H1 (cell line): ENCODE measurements around the gene SPAG16. TPM values are rescaled to one million over a fixed set of nuclear protein-coding genes. Genes with fewer than 3 reads are reported as not detected.

ENCODE experiments used
- CTCF ChIA-PET: fragments of 300-600 bp; sonication (Branson Sonifier 250); formaldehyde crosslinking; loops from one replicate; lab custom pipeline; 2021; ENCODE audit not compliant: partially characterized antibody; lab: Charles Lee
- POLR2A ChIA-PET: fragments of 300-600 bp; sonication (Branson Sonifier 250); formaldehyde crosslinking; loops from one replicate; lab custom pipeline; 2021; ENCODE audit warnings: inconsistent platforms; ENCODE audit not compliant: partially characterized antibody; lab: Charles Lee
- DNase-seq, 2 experiments: peaks; one replicate each; pipeline versions ENCODE4 v3.0.0 to v3.0.0-alpha.2; 2010 to 2022; ENCODE audit warnings: low spot score in 2 of 2, low read depth in 1 of 2, mixed read lengths in 1 of 2
- FAIRE-seq: peaks from 2 replicates; lab custom pipeline; 2011; peaks lifted over from hg19 to GRCh38; lab: Jason Lieb, UNC
- H2AFZ ChIP-seq: 2 replicates; pipeline ENCODE4 v1.8.1; 2012; ENCODE audit warnings: low read length, inconsistent platforms
- H2AK5ac ChIP-seq: 2 replicates; pipeline ENCODE4 v1.6.1; 2013; ENCODE audit warnings: low read depth, low read length
- H2BK120ac ChIP-seq: replicated peaks from 2 replicates; pipeline ENCODE3; 2013; ENCODE audit warnings: low read depth, low read length, inconsistent platforms
- H2BK12ac ChIP-seq: 2 replicates; pipeline ENCODE4 v1.6.1; 2013; ENCODE audit warnings: low read depth, low read length
- H2BK15ac ChIP-seq: 2 replicates; pipeline ENCODE4 v1.6.1; 2013; ENCODE audit warnings: low read length
- H2BK20ac ChIP-seq: 2 replicates; pipeline ENCODE4 v1.6.1; 2013; ENCODE audit warnings: low read length
- H2BK5ac ChIP-seq: 2 replicates; pipeline ENCODE4 v1.6.1; 2013; ENCODE audit warnings: low read depth, low read length
- H3K14ac ChIP-seq: 2 replicates; pipeline ENCODE4 v1.6.1; 2013; ENCODE audit warnings: inconsistent platforms; ENCODE audit not compliant: insufficient read length
- H3K18ac ChIP-seq: 2 replicates; pipeline ENCODE4 v1.6.1; 2013; ENCODE audit warnings: low read length; ENCODE audit errors: extremely low read depth
- H3K23ac ChIP-seq: 2 replicates; pipeline ENCODE4 v1.6.1; 2013; ENCODE audit warnings: inconsistent platforms; ENCODE audit not compliant: insufficient read length
- H3K23me2 ChIP-seq: 2 replicates; pipeline ENCODE4 v1.6.1; 2013; ENCODE audit warnings: low read depth, low read length
- H3K27ac ChIP-seq: 2 replicates; pipeline ENCODE4 v1.6.1; 2011; ENCODE audit warnings: low read depth, low read length, inconsistent platforms
- H3K27me3 ChIP-seq, 4 experiments: replicated peaks in 1 of 4; 1 replicate in 1 of 4; 2 replicates in 3 of 4; pipeline versions ENCODE4 v1.6.1 to v1.8.1; 2011 to 2013; ENCODE audit warnings: low read length in 3 of 4, mild to moderate bottlenecking in 3 of 4, inconsistent platforms in 2 of 4, mixed read lengths in 2 of 4, moderate library complexity in 1 of 4; ENCODE audit not compliant: control insufficient read depth in 3 of 4, insufficient read depth in 3 of 4; ENCODE audit errors: extremely low read depth in 1 of 4
- H3K36me3 ChIP-seq, 4 experiments: 2 replicates each; pipeline versions ENCODE4 v1.6.1 to v1.8.1; 2011 to 2013; ENCODE audit warnings: mild to moderate bottlenecking in 4 of 4, low read length in 3 of 4, moderate library complexity in 2 of 4, control low read depth in 1 of 4, inconsistent platforms in 1 of 4; ENCODE audit not compliant: insufficient read depth in 4 of 4, control insufficient read depth in 2 of 4
- H3K4ac ChIP-seq: replicated peaks from 2 replicates; pipeline ENCODE3; 2013; ENCODE audit warnings: low read length, low read depth, mixed read lengths, inconsistent platforms; ENCODE audit not compliant: insufficient read length
- H3K4me1 ChIP-seq, 4 experiments: replicated peaks in 1 of 4; 1 replicate in 1 of 4; 2 replicates in 3 of 4; pipeline versions ENCODE4 v1.6.1 to v1.8.1; 2011 to 2013; ENCODE audit warnings: low read length in 3 of 4, inconsistent platforms in 2 of 4, mixed read lengths in 1 of 4; ENCODE audit not compliant: insufficient read depth in 4 of 4, control insufficient read depth in 3 of 4
- H3K4me2 ChIP-seq, 2 experiments: 2 replicates each; pipeline versions ENCODE4 v1.6.1 to v1.8.1; 2011 to 2013; ENCODE audit warnings: low read depth in 2 of 2, low read length in 2 of 2, control low read depth in 1 of 2, inconsistent platforms in 1 of 2, mild to moderate bottlenecking in 1 of 2; ENCODE audit not compliant: insufficient read depth in 1 of 2
- H3K4me3 ChIP-seq, 4 experiments: fragments of 200-600, 300-600 bp in 1 of 4; sonication (generic), shearing (Covaris generic), sonication (Bioruptor Twin) in 1 of 4; 2 replicates each; pipeline versions ENCODE4 v1.5.1 to v1.8.1; 2011 to 2016; ENCODE audit warnings: low read length in 4 of 4, low read depth in 3 of 4, control low read depth in 2 of 4, inconsistent platforms in 2 of 4, mild to moderate bottlenecking in 2 of 4, mixed read lengths in 1 of 4, moderate library complexity in 1 of 4; ENCODE audit not compliant: insufficient read depth in 2 of 4; ENCODE audit errors: extremely low read depth in 1 of 4
- H3K56ac ChIP-seq: replicated peaks from 2 replicates; pipeline ENCODE3; 2013; ENCODE audit warnings: low read depth, mild to moderate bottlenecking, mixed read lengths, low read length, inconsistent platforms; ENCODE audit not compliant: insufficient read length
- H3K79me1 ChIP-seq: 2 replicates; pipeline ENCODE4 v1.6.1; 2013; ENCODE audit warnings: low read depth, low read length, control low read depth
- H3K79me2 ChIP-seq, 2 experiments: 2 replicates each; pipeline versions ENCODE4 v1.6.1 to v1.8.1; 2012 to 2013; ENCODE audit warnings: low read length in 2 of 2, mild to moderate bottlenecking in 2 of 2, inconsistent platforms in 1 of 2; ENCODE audit not compliant: insufficient read depth in 2 of 2, control insufficient read depth in 1 of 2
- H3K9ac ChIP-seq, 4 experiments: replicated peaks in 1 of 4; 1 replicate in 1 of 4; 2 replicates in 3 of 4; pipeline versions ENCODE4 v1.6.1 to v1.8.1; 2011 to 2013; ENCODE audit warnings: low read depth in 3 of 4, low read length in 3 of 4, control low read depth in 2 of 4, mild to moderate bottlenecking in 2 of 4, moderate library complexity in 2 of 4, inconsistent platforms in 1 of 4; ENCODE audit errors: extremely low read depth in 1 of 4
- H3K9me3 ChIP-seq, 2 experiments: 2 replicates each; pipeline versions ENCODE4 v1.6.1 to v1.8.1; 2012 to 2013; ENCODE audit warnings: mild to moderate bottlenecking in 2 of 2, moderate library complexity in 2 of 2, control low read depth in 1 of 2, inconsistent platforms in 1 of 2, low read depth in 1 of 2, low read length in 1 of 2, mixed read lengths in 1 of 2; ENCODE audit not compliant: insufficient read depth in 2 of 2
- H4K20me1 ChIP-seq, 2 experiments: replicated peaks in 1 of 2; 2 replicates each; pipeline versions ENCODE3 to v1.8.1; 2011 to 2013; ENCODE audit warnings: inconsistent platforms in 2 of 2, low read length in 2 of 2, mild to moderate bottlenecking in 1 of 2; ENCODE audit not compliant: insufficient read depth in 2 of 2, control insufficient read depth in 1 of 2
- H4K5ac ChIP-seq: 2 replicates; pipeline ENCODE4 v1.6.1; 2013; ENCODE audit warnings: low read length, low read depth, mixed read lengths, inconsistent platforms; ENCODE audit not compliant: insufficient read length
- H4K8ac ChIP-seq: 2 replicates; pipeline ENCODE4 v1.8.0; 2013; ENCODE audit warnings: mild to moderate bottlenecking, moderate library complexity, low read length, inconsistent platforms; ENCODE audit not compliant: insufficient read depth; ENCODE audit errors: extremely low read depth
- H4K91ac ChIP-seq: replicated peaks from 2 replicates; pipeline ENCODE3; 2013; ENCODE audit warnings: low read length, mixed read lengths, inconsistent platforms; ENCODE audit not compliant: insufficient read length
- WGBS, 2 experiments: shearing (Covaris generic) in 1 of 2; methylation state at CpG; one replicate each; pipeline versions ENCODE4 v1.1.6 to v1.1.7; 2013 to 2015; ENCODE audit warnings: low lambda C conversion rate in 2 of 2, mixed read lengths in 2 of 2, inconsistent platforms in 1 of 2, low coverage in 1 of 2, missing lambda C conversion rate in 1 of 2; ENCODE audit not compliant: insufficient replicate concordance in 2 of 2, insufficient coverage in 1 of 2, insufficient read length in 1 of 2; ENCODE audit errors: extremely low coverage in 1 of 2, missing lambda C conversion rate in 1 of 2; 5-methylcytosine and 5-hydroxymethylcytosine counted together
- polyA plus RNA-seq, 7 experiments: library from polyadenylated mRNA; depleted of rRNA in 3 of 7; stranded (reverse) in 5 of 7; unstranded in 2 of 7; fragments of >200 nt in 5 of 7; fragments of 200-250 nt in 2 of 7; gene quantifications; 1 replicate in 5 of 7; 2 replicates in 1 of 7; 4 replicates in 1 of 7; pipeline versions ENCODE4 v1.2.1 to v1.2.3, GENCODE V29; 2011 to 2013; ENCODE audit warnings: missing spikeins in 2 of 7, mixed read lengths in 2 of 7
- total RNA-seq: library from RNA; stranded (reverse); fragmentation: NEBNext Ultra II Directional; extraction: Animal tissue kit (Norgen Biotek cat#: 25700); gene quantifications from 2 replicates; pipeline ENCODE4 v1.2.1, GENCODE V29; 2021
- TF ChIP-seq, protein P1 (sequence below): IDR thresholded peaks from 2 replicates; pipeline ENCODE4 v1.6.1; 2012; ENCODE audit warnings: inconsistent platforms

SPAG16 gene
- total and polyA plus RNA-seq, 2 of the 8 experiments (the other 6 are each of a cell fraction or from before 2014, with no cell fraction given) = 6.0 to 14.9 TPM

DNA sequence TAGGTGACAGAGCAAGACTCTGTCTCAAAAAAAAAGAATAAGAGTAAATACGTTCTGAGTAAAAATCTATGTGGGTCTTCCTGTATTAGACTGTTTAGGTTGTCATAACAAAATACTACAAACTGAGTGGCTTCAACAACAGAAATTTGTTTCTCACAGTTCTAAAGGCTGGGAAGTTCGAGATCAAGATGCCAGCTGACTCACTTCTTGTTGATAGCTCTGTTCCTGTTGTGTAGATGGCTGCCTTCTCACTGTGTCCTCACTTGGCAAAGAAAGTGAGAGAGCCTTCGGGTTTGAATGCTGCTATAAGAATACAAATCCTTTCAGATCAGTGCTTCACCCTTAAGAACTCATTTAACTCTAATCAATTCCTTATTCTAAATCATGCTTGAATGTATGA, 696.6 kb downstream of the SPAG16 start:
- H3K23ac ChIP-seq = no peak overlapping the region
- no peak overlapping the region for H3K56ac ChIP-seq
- DNase-seq (no peak), FAIRE-seq (no peak)
- 79% methylated on average over 3 of the region's 3 CpGs; no CpG with 5 or more reads in 1 of the 2 experiments for WGBS, 2 experiments
- H3K36me3 ChIP-seq = no peaks in the 10 kb centered on the region
- no peak overlapping the region for H4K8ac ChIP-seq
- H3K27me3 ChIP-seq = no peaks in the 10 kb centered on the region
- no peak overlapping the region for H3K18ac ChIP-seq
- no peak overlapping the region for H4K91ac ChIP-seq
- no peak overlapping the region for H3K4ac ChIP-seq
- no peak overlapping the region for H2BK12ac ChIP-seq
- H3K79me2 ChIP-seq = no peaks in the 10 kb centered on the region
- ChIA-PET CTCF (interaction anchor here (0.6 to 0.7 kb wide), 2 partner anchors 735 to 1767 kb away, joined by 3 read pairs; no protein-coding TSS in a partner anchor), POLR2A (no interaction called here)
- H3K4me1 ChIP-seq = peaks cover 0 to 4% (median 0%) of the 10 kb centered on the region in 4 experiments; a peak in 1 of 7 replicates
- no peak overlapping the region for H3K4me3 ChIP-seq
- H4K5ac ChIP-seq = no peak overlapping the region
- TF ChIP-seq, protein P1, sequence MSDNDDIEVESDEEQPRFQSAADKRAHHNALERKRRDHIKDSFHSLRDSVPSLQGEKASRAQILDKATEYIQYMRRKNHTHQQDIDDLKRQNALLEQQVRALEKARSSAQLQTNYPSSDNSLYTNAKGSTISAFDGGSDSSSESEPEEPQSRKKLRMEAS = no peak
- H2BK5ac ChIP-seq = no peak overlapping the region
- no peaks in the 10 kb centered on the region for H3K23me2 ChIP-seq
- H2BK20ac ChIP-seq = no peak overlapping the region
- H2BK15ac ChIP-seq = no peak overlapping the region
- no peak overlapping the region for H3K14ac ChIP-seq
- H3K79me1 ChIP-seq = no peaks in the 10 kb centered on the region
- H4K20me1 ChIP-seq = no peaks in the 10 kb centered on the region
- no peaks in the 10 kb centered on the region for H3K9me3 ChIP-seq
- H3K9ac ChIP-seq = no peak overlapping the region
- peak overlapping the region; percentile 51; the same call in 1 of the 2 replicates for H2AFZ ChIP-seq
- no peak overlapping the region for H2AK5ac ChIP-seq
- no peak overlapping the region for H3K27ac ChIP-seq
- no peak overlapping the region for H2BK120ac ChIP-seq
- no peak overlapping the region for H3K4me2 ChIP-seq
